ENCODE data around the gene MYBPC1.
"Not testable (repeated sequence)": the region's sequence is repeated elsewhere in the genome, so short reads cannot be mapped to it uniquely, and the experiment has no call there.

The MYBPC1 gene

GRCh38 chr12:101663298-101663697 lies 68.5 kb downstream of the MYBPC1 start:
- no peak for FAIRE-seq

GRCh38 chr12:101664992-101665391 lies 70.2 kb downstream of the MYBPC1 start:
- no peak for FAIRE-seq

GRCh38 chr12:101666052-101666728 lies 71.4 kb downstream of the MYBPC1 start:
- FAIRE-seq: no peak

GRCh38 chr12:101667591-101667990 lies 72.8 kb downstream of the MYBPC1 start:
- no peak for FAIRE-seq

GRCh38 chr12:101670007-101670671 lies 75.4 kb downstream of the MYBPC1 start:
- FAIRE-seq: no peak

GRCh38 chr12:101671157-101671791 lies 76.5 kb downstream of the MYBPC1 start:
- FAIRE-seq: no peak

GRCh38 chr12:101671833-101672232 lies 77.1 kb downstream of the MYBPC1 start:
- no peak for FAIRE-seq

GRCh38 chr12:101675555-101675954 lies 80.8 kb downstream of the MYBPC1 start:
- FAIRE-seq: no peak

- not testable (repeated sequence) for FAIRE-seq
Observed at GRCh38 chr12:101676497-101676896, 81.7 kb downstream of the MYBPC1 start.

- FAIRE-seq: no peak
Observed at GRCh38 chr12:101678081-101678480, 83.3 kb downstream of the MYBPC1 start.

- FAIRE-seq: no peak
Observed at GRCh38 chr12:101680240-101680639, 85.5 kb downstream of the MYBPC1 start.

GRCh38 chr12:101680647-101681046 lies 85.9 kb downstream of the MYBPC1 start:
- FAIRE-seq: no peak

- not testable (repeated sequence) for FAIRE-seq
Observed at GRCh38 chr12:101681627-101682026, 86.9 kb downstream of the MYBPC1 start.

- FAIRE-seq: no peak
Observed at GRCh38 chr12:101685092-101685491, 90.3 kb downstream of the MYBPC1 start.

GRCh38 chr12:101686176-101686575 lies 91.4 kb downstream of the MYBPC1 start:
- FAIRE-seq: no peak

GRCh38 chr12:101690544-101691098 lies 95.8 kb downstream of the MYBPC1 start:
- no peak for FAIRE-seq

GRCh38 chr12:101691503-101692096 lies 96.8 kb downstream of the MYBPC1 start:
- no peak for FAIRE-seq

- FAIRE-seq: no peak
Observed at GRCh38 chr12:101694297-101694848, 99.6 kb downstream of the MYBPC1 start.

GRCh38 chr12:101694986-101695385 lies 100.2 kb downstream of the MYBPC1 start:
- no peak for FAIRE-seq

GRCh38 chr12:101695706-101696105 lies 100.9 kb downstream of the MYBPC1 start:
- FAIRE-seq: no peak

GRCh38 chr12:101696251-101697196 lies 101.8 kb downstream of the MYBPC1 start:
- FAIRE-seq: no peak
